GM12864 (cell line): ENCODE results near the gene PITPNM3.

Experiments used
- DNase-seq: peaks from one replicate; pipeline ENCODE4 v3.0.0-alpha.2; 2011; ENCODE audit warnings: low read depth
- H3K4me3 ChIP-seq: 2 replicates; pipeline ENCODE4 v1.5.1; 2011; ENCODE audit warnings: mild to moderate bottlenecking, low read depth, low read length, control low read depth
- TF ChIP-seq, protein P1 (sequence below): IDR thresholded peaks from 2 replicates; pipeline ENCODE4 v1.5.1; 2011; ENCODE audit warnings: low read depth, mild to moderate bottlenecking, moderate library complexity, low read length, control low read depth, inconsistent platforms; ENCODE audit errors: missing control alignments

The PITPNM3 gene

GRCh38 chr17:6506679-6507231 is 49.6 kb downstream of the PITPNM3 start:
- no peak for DNase-seq
- TF ChIP-seq, protein P1, sequence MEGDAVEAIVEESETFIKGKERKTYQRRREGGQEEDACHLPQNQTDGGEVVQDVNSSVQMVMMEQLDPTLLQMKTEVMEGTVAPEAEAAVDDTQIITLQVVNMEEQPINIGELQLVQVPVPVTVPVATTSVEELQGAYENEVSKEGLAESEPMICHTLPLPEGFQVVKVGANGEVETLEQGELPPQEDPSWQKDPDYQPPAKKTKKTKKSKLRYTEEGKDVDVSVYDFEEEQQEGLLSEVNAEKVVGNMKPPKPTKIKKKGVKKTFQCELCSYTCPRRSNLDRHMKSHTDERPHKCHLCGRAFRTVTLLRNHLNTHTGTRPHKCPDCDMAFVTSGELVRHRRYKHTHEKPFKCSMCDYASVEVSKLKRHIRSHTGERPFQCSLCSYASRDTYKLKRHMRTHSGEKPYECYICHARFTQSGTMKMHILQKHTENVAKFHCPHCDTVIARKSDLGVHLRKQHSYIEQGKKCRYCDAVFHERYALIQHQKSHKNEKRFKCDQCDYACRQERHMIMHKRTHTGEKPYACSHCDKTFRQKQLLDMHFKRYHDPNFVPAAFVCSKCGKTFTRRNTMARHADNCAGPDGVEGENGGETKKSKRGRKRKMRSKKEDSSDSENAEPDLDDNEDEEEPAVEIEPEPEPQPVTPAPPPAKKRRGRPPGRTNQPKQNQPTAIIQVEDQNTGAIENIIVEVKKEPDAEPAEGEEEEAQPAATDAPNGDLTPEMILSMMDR, result no peak
- H3K4me3 ChIP-seq, result no peak overlapping the region

GRCh38 chr17:6505425-6506142 is 50.8 kb downstream of the PITPNM3 start:
- H3K4me3 ChIP-seq, result no peak overlapping the region
- no peak for DNase-seq
- TF ChIP-seq, protein P1, result no peak

GRCh38 chr17:6503641-6504195 is 52.6 kb downstream of the PITPNM3 start:
- TF ChIP-seq, protein P1, result no peak
- no peak for DNase-seq
- no peak overlapping the region for H3K4me3 ChIP-seq

- no peak overlapping the region for H3K4me3 ChIP-seq
- no peak for DNase-seq
- TF ChIP-seq, protein P1, result no peak
Observed at GRCh38 chr17:6502871-6503509, 53.4 kb downstream of the PITPNM3 start.

DNA sequence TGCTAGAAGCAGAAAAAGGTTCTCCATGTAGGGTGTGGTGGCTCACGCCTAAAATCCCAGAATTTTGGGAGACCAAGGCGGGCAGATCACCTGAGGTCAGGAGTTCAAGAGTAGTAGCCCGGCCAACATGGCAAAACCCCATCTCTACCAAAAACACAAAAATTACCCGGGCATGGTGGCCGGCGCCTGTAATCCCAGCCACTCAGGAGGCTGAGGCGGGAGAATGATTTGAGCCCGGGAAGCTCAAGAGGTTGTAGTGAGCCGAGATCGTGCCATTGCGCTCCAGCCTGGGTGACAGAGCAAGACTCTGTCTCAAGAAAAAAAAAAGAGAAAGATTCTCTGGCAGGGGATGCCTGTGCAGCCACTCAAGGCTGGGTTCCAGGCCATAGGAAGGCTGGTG is 54.2 kb downstream of the PITPNM3 start:
- TF ChIP-seq, protein P1, result no peak

DNA sequence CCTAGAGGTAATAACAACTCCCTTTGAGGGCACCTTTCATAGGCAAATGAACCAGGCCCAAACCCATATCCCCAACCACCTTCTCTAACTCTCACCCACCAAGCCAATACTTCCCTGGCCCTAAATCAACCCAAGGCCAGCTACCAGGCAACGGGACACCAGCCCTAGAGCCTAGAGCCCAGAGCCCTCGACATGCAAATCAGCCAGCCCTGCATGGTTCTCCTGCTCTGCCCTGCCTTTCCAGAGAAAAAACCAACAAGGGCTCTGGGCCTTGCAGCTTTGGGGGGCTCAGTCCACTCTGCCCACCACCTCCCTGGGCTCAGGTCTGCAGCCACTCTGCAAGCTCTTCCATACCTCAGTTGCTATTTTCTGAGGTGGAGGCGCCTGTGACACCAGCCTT is 55.0 kb downstream of the PITPNM3 start:
- DNase-seq, result no peak
- H3K4me3 ChIP-seq, result no peak overlapping the region
- TF ChIP-seq, protein P1, result no peak

More for the DNA sequence above, 54.2 kb downstream of the PITPNM3 start:
- no peak overlapping the region for H3K4me3 ChIP-seq
- DNase-seq, result no peak
